Neuronal stem cell (in vitro differentiated cells): ENCODE data around the gene TMEM72.

Experiments
- DNase-seq: peaks from one replicate; pipeline ENCODE4 v3.0.0-alpha.2; 2013; ENCODE audit warnings: low spot score
- H2AFZ ChIP-seq: one replicate; pipeline ENCODE4 v1.6.1; 2013; ENCODE audit warnings: mild to moderate bottlenecking, low read length, inconsistent platforms
- H2AK5ac ChIP-seq: 2 replicates; pipeline ENCODE4 v1.6.1; 2013; ENCODE audit warnings: low read depth, mild to moderate bottlenecking, inconsistent platforms, low read length, moderate library complexity, mixed read lengths
- H2BK120ac ChIP-seq: 2 replicates; pipeline ENCODE4 v1.6.1; 2013; ENCODE audit warnings: low read depth, mild to moderate bottlenecking, inconsistent platforms, low read length, moderate library complexity, mixed read lengths
- H2BK12ac ChIP-seq: one replicate; pipeline ENCODE4 v1.6.1; 2013; ENCODE audit warnings: low read length, inconsistent platforms
- H2BK15ac ChIP-seq: 2 replicates; pipeline ENCODE4 v1.6.1; 2013; ENCODE audit warnings: mild to moderate bottlenecking, low read length, inconsistent platforms, mixed read lengths
- H2BK5ac ChIP-seq: one replicate; pipeline ENCODE4 v1.6.1; 2013; ENCODE audit warnings: inconsistent platforms, mild to moderate bottlenecking, low read length, moderate library complexity
- H3K14ac ChIP-seq: one replicate; pipeline ENCODE4 v1.6.1; 2013; ENCODE audit warnings: low read length, inconsistent platforms
- H3K18ac ChIP-seq: 2 replicates; pipeline ENCODE4 v1.6.1; 2013; ENCODE audit warnings: low read length, inconsistent platforms
- H3K23ac ChIP-seq: 2 replicates; pipeline ENCODE4 v1.6.1; 2013; ENCODE audit warnings: low read depth, mild to moderate bottlenecking, mixed read lengths, low read length, inconsistent platforms; ENCODE audit not compliant: poor library complexity
- H3K27ac ChIP-seq: replicated peaks from 3 replicates; pipeline ENCODE4 v1.5.1; 2013; ENCODE audit warnings: low read length, inconsistent platforms
- H3K27me3 ChIP-seq, 3 experiments: 2 replicates each; pipeline ENCODE4 v1.6.1; 2013; ENCODE audit warnings: low read length in 3 of 3, mild to moderate bottlenecking in 2 of 3, inconsistent platforms in 1 of 3, low read depth in 1 of 3, mixed read lengths in 1 of 3, moderate library complexity in 1 of 3; ENCODE audit not compliant: control insufficient read depth in 3 of 3, insufficient read depth in 3 of 3
- H3K36me3 ChIP-seq, 2 donors: replicated peaks in 1 of 2; 2 replicates each; pipeline ENCODE4 v1.6.1; 2013; ENCODE audit warnings: low read length in 2 of 2; ENCODE audit not compliant: control insufficient read depth in 2 of 2, insufficient read depth in 2 of 2
- H3K4ac ChIP-seq: 2 replicates; pipeline ENCODE4 v1.6.1; 2013; ENCODE audit warnings: inconsistent platforms, mild to moderate bottlenecking, low read length, moderate library complexity
- H3K4me1 ChIP-seq, 2 donors: 1 replicate in 1 of 2; 2 replicates in 1 of 2; pipeline ENCODE4 v1.6.1; 2013; ENCODE audit warnings: low read length in 2 of 2, low read depth in 1 of 2; ENCODE audit not compliant: control insufficient read depth in 2 of 2, insufficient read depth in 1 of 2
- H3K4me2 ChIP-seq: one replicate; pipeline ENCODE4 v1.6.1; 2013; ENCODE audit warnings: mild to moderate bottlenecking, low read length, inconsistent platforms; ENCODE audit not compliant: insufficient read depth, poor library complexity, severe bottlenecking
- H3K4me3 ChIP-seq, 2 donors: 2 replicates each; pipeline ENCODE4 v1.5.1; 2013; ENCODE audit warnings: low read length in 2 of 2, mild to moderate bottlenecking in 2 of 2, inconsistent platforms in 1 of 2, moderate library complexity in 1 of 2
- H3K79me1 ChIP-seq: one replicate; pipeline ENCODE4 v1.6.1; 2013; ENCODE audit warnings: low read depth, mild to moderate bottlenecking, inconsistent platforms, low read length, moderate library complexity
- H3K9ac ChIP-seq: one replicate; pipeline ENCODE4 v1.6.1; 2013; ENCODE audit warnings: mild to moderate bottlenecking, low read depth, low read length, inconsistent platforms; ENCODE audit not compliant: poor library complexity
- H3K9me3 ChIP-seq, 2 donors: replicated peaks in 1 of 2; 2 replicates each; pipeline versions ENCODE3 to v1.6.1; 2013; ENCODE audit warnings: low read length in 2 of 2, mild to moderate bottlenecking in 2 of 2, inconsistent platforms in 1 of 2, low read depth in 1 of 2, mixed read lengths in 1 of 2, moderate library complexity in 1 of 2; ENCODE audit not compliant: control insufficient read depth in 2 of 2, insufficient read depth in 1 of 2
- H4K8ac ChIP-seq: one replicate; pipeline ENCODE4 v1.6.1; 2013; ENCODE audit warnings: low read depth, mild to moderate bottlenecking, inconsistent platforms, low read length, moderate library complexity
- H4K91ac ChIP-seq: one replicate; pipeline ENCODE4 v1.6.1; 2013; ENCODE audit warnings: low read length, low read depth, mild to moderate bottlenecking, inconsistent platforms; ENCODE audit not compliant: poor library complexity
- WGBS, 2 donors: extraction: QIAGEN DNeasy Blood & Tissue Kit; methylation state at CpG; one replicate each; pipeline ENCODE4 v1.1.7; 2013; ENCODE audit warnings: missing lambda C conversion rate in 2 of 2, mixed read lengths in 1 of 2; ENCODE audit not compliant: insufficient read length in 2 of 2, insufficient replicate concordance in 1 of 2; ENCODE audit errors: extremely low coverage in 2 of 2; 5-methylcytosine and 5-hydroxymethylcytosine counted together

The TMEM72 gene

DNA sequence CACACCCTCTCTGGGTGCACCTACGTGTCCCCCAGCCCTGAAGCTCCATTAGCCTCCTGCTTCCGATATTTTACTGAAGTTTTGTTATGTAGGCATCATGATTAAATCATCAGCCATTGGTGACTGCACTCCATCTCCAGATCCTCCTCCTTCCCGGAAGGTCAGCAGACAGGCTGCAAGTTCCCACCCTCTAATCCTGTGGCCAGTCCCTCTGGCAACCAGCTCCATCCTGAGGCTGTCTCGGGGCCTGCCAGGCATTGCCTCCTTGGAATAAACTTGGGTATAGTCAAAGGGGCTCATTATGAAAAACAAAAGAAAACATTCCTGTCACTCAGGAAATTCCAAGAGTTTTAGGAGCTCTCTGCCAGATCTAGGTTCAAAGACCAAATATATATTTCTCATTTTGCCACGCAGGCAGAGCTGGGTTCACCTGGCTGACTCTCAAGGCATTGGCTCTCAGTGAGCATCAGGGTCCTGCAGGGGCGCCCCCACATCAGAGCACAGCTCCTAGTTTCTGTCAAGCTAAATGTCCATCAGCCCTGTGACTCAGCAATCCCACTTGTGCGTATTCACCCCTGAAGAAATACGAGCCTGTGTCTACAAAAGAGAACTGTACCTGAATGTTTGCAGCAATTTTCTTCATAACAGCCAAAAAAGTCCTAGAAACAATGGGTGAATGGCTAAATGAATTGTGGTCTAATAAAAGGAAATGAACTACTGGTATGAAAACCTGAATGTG lies 27.4 kb upstream of the TMEM72 start:
- H2AK5ac ChIP-seq: peak overlapping the region; percentile 35
- no peak overlapping the region for H2BK15ac ChIP-seq
- no peak overlapping the region for H4K91ac ChIP-seq
- no peak overlapping the region for H3K18ac ChIP-seq
- no peak overlapping the region for H3K14ac ChIP-seq
- H3K9me3 ChIP-seq: no peaks in the 10 kb centered on the region
- no peak overlapping the region for H2BK12ac ChIP-seq
- no peak overlapping the region for H3K4me3 ChIP-seq
- H2AFZ ChIP-seq: no peak overlapping the region
- H3K36me3 ChIP-seq: no peaks in the 10 kb centered on the region
- H3K4me2 ChIP-seq: no peak overlapping the region
- H3K23ac ChIP-seq: no peak overlapping the region
- WGBS, 2 donors: no CpG with 5 or more reads among the region's 8 CpGs
- no peak overlapping the region for H4K8ac ChIP-seq
- no peak overlapping the region for H2BK120ac ChIP-seq
- no peak overlapping the region for H3K27ac ChIP-seq
- no peak overlapping the region for H3K4ac ChIP-seq
- no peak overlapping the region for H3K9ac ChIP-seq
- no peak overlapping the region for H2BK5ac ChIP-seq
- DNase-seq: no peak
- H3K79me1 ChIP-seq: no peaks in the 10 kb centered on the region
- H3K4me1 ChIP-seq: peaks cover 0 to 9% of the 10 kb centered on the region in 2 donors
- peaks cover 0 to 20% (median 0%) of the 10 kb centered on the region in 3 experiments for H3K27me3 ChIP-seq

GRCh38 chr10:44885710-44886109 lies 25.4 kb upstream of the TMEM72 start:
- H4K8ac ChIP-seq: no peak overlapping the region
- H2BK120ac ChIP-seq: no peak overlapping the region
- H3K23ac ChIP-seq: no peak overlapping the region
- peaks cover 0 to 4% of the 10 kb centered on the region in 2 donors for H3K4me1 ChIP-seq
- H2BK5ac ChIP-seq: no peak overlapping the region
- no peaks in the 10 kb centered on the region for H3K79me1 ChIP-seq
- no peak overlapping the region for H3K4me3 ChIP-seq
- no peak overlapping the region for H3K9ac ChIP-seq
- H3K27ac ChIP-seq: no peak overlapping the region
- H3K36me3 ChIP-seq: no peaks in the 10 kb centered on the region
- H2AFZ ChIP-seq: no peak overlapping the region
- no peak overlapping the region for H3K14ac ChIP-seq
- H2BK12ac ChIP-seq: no peak overlapping the region
- DNase-seq: no peak
- H3K4me2 ChIP-seq: no peak overlapping the region
- peaks cover 0 to 10% (median 0%) of the 10 kb centered on the region in 3 experiments for H3K27me3 ChIP-seq
- no peak overlapping the region for H4K91ac ChIP-seq
- H2AK5ac ChIP-seq: no peak overlapping the region
- no peak overlapping the region for H2BK15ac ChIP-seq
- no CpG with 5 or more reads among the region's 6 CpGs for WGBS, 2 donors
- H3K4ac ChIP-seq: no peak overlapping the region
- no peak overlapping the region for H3K18ac ChIP-seq
- H3K9me3 ChIP-seq: no peaks in the 10 kb centered on the region

DNA sequence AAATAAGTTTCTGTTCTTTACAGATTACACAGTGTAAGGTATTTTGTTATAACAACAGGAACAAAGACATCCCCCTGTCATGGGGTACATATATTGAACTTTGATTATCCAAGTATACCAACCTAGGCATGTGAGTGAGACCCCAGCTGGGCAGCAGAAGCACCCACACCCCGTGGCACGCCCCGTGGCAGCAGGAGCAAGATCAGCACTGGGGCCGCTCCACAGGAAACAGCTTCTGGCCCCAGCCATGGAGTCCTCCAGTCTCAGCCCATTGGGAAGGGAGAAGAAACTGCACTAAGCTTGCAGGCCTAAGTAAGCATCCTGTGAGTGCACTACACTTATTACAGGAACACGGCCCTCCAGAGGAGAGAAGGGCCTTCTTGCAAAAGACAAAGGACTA lies 24.2 kb upstream of the TMEM72 start:
- Histone ChIP-seq H3K4me3 (no peak overlapping the region), H3K23ac (no peak overlapping the region), H3K18ac (peak overlapping the region; percentile 41), H2BK15ac (no peak overlapping the region), H3K4me2 (no peak overlapping the region), H4K8ac (no peak overlapping the region), H3K14ac (no peak overlapping the region), H3K27me3 (peaks cover 0 to 9% (median 0%) of the 10 kb centered on the region in 3 experiments), H2BK12ac (no peak overlapping the region), H2AK5ac (no peak overlapping the region), H3K79me1 (no peaks in the 10 kb centered on the region), H3K9me3 (no peaks in the 10 kb centered on the region), H2AFZ (no peak overlapping the region), H2BK5ac (no peak overlapping the region), H2BK120ac (no peak overlapping the region), H3K9ac (no peak overlapping the region), H3K36me3 (no peaks in the 10 kb centered on the region), H3K4ac (no peak overlapping the region), H4K91ac (no peak overlapping the region), H3K4me1 (peaks cover 0 to 4% of the 10 kb centered on the region in 2 donors), H3K27ac (no peak overlapping the region)
- DNase-seq: no peak
- no CpG with 5 or more reads among the region's 5 CpGs for WGBS, 2 donors

DNA sequence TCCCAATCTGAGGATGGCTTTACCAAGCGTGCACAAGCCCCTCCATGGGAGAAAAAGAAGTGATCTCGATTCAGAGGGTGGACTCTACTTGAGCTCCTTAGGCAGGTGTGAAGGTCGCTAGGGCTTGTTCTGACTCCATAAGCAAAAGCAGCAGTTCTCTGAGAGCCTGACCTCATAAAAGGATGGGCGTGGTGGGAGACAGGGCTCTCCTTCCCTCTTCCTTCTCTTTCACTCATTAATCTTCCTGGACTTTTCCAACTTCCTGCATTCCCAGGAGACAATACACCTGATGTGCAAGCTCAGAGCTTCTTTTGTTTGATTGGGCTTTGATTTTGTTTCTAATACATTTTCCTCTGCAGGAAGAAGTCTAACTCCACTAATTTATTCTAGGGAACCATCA lies 22.3 kb upstream of the TMEM72 start:
- Histone ChIP-seq H2AK5ac (no peak overlapping the region), H3K27ac (no peak overlapping the region), H3K14ac (no peak overlapping the region), H3K4me3 (no peak overlapping the region), H3K9ac (no peak overlapping the region), H2BK12ac (no peak overlapping the region), H3K4me1 (peaks cover 0 to 4% of the 10 kb centered on the region in 2 donors), H2AFZ (no peak overlapping the region), H3K79me1 (no peaks in the 10 kb centered on the region), H3K18ac (no peak overlapping the region), H2BK120ac (no peak overlapping the region), H3K27me3 (peaks cover 0 to 12% (median 0%) of the 10 kb centered on the region in 3 experiments), H3K4me2 (no peak overlapping the region), H2BK5ac (no peak overlapping the region), H3K23ac (no peak overlapping the region), H3K4ac (no peak overlapping the region), H3K9me3 (no peaks in the 10 kb centered on the region), H4K91ac (no peak overlapping the region), H3K36me3 (no peaks in the 10 kb centered on the region), H4K8ac (no peak overlapping the region), H2BK15ac (no peak overlapping the region)
- WGBS, 2 donors: no CpG with 5 or more reads among the region's 4 CpGs
- DNase-seq: no peak
